Measurements from ENCODE around the gene FAM161B.
"Not testable (repeated sequence)": the region's sequence is repeated elsewhere in the genome, so short reads cannot be mapped to it uniquely, and the experiment has no call there.

Gene FAM161B, protein sequence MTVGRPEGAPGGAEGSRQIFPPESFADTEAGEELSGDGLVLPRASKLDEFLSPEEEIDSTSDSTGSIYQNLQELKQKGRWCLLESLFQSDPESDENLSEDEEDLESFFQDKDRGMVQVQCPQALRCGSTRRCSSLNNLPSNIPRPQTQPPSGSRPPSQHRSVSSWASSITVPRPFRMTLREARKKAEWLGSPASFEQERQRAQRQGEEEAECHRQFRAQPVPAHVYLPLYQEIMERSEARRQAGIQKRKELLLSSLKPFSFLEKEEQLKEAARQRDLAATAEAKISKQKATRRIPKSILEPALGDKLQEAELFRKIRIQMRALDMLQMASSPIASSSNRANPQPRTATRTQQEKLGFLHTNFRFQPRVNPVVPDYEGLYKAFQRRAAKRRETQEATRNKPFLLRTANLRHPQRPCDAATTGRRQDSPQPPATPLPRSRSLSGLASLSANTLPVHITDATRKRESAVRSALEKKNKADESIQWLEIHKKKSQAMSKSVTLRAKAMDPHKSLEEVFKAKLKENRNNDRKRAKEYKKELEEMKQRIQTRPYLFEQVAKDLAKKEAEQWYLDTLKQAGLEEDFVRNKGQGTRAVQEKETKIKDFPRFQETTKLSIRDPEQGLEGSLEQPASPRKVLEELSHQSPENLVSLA

DNA sequence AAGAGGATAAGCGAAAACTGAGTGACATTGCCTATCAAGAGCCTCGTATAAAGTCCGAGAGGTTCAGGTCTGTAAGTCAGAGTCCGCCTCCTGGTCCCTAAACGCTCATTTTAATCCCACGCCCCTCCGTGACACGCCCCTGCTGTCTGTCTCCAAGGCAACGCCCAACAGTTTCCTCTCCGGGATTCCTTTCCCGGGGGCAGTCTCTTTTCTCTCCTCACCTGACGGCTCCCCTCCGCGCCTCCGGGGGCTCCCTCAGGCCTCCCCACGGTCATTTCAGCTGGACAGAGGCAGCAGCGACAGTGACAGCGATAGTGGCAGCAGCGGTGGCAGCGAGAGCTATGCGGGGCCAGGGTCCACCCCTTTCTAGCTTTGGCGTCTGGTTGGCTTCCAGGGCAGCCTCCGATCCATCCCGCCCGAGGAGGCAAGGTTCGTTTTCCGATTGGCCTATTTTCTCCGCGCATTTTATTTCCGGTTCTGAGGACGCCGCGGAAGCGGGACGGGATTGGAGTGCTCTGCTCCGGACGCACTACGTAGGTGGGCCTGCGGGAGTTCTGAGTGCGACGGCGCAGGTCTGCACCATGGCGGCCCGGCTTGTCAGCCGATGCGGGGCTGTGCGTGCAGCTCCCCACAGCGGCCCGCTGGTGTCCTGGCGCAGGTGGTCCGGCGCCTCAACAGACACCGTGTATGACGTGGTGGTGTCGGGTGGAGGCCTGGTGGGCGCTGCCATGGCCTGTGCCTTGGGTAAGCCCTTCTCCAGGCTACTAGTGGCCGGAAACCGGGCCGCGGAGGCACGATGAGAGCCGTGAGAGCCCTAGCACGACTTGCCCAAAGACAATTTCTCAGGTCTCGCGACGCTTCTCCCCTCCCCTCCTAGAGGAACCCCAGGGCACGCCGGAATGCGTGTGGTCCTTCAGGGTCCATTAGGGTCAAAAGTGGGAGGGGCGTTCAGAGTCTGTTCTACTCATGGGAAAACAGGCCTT lies at the start of gene FAM161B, which contains the start of gene COQ6:
FAM161B (minus strand) TSS at position 343 of the 983 bp plus-strand sequence; CDS start at position 275, 68 bp downstream.
COQ6 (plus strand) TSS at position 551 of the 983 bp plus-strand sequence; CDS start at position 582, 31 bp downstream.
- peak; percentile 93 for DNase-seq (ENCODE audit: low spot score)

DNA sequence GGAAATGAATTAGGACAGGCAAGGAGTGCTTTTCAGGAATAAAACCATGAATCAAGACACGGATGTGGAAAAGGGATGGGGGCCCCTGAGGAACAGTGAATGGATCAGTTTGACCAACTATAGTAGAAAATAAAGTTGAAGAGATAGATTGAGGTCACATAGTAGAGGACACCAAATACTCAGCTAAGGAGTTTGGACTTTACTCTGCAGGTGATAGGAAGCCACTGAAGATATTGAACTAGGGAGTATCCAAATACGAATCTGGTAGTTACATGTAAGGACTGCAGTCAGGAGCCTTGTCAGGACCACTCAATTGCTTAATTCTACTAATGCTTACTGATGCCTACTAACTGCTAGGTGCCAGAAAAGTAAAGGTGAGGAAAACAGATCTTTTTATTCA lies 48.8 kb upstream of the FAM161B start:
- DNase-seq (ENCODE audit: low spot score): no peak

DNA sequence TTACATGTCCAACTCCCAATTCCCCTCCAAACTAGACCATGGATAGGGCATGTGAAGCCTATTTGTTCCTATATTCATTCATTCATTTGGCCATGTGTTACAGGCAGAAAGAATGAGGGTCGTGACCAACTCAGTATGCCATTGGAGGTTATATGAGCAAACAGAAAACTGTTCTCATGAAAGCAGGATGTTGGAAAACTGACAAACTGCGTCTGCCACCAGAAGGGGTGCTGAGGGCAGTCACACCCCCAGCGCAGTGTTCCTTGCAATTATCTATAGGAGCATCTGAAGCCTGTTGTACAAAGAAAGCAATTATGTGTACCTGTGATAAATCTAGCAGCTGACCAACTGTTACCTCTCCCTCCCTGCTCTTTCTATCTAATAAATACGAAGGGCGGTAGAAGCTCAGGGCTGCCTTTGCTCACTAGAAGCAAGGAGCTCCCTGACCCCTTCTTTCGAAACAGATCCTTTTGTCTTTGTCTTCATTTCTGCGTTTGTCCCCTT lies 48.1 kb upstream of the FAM161B start:
- no peak for DNase-seq (ENCODE audit: low spot score)

DNA sequence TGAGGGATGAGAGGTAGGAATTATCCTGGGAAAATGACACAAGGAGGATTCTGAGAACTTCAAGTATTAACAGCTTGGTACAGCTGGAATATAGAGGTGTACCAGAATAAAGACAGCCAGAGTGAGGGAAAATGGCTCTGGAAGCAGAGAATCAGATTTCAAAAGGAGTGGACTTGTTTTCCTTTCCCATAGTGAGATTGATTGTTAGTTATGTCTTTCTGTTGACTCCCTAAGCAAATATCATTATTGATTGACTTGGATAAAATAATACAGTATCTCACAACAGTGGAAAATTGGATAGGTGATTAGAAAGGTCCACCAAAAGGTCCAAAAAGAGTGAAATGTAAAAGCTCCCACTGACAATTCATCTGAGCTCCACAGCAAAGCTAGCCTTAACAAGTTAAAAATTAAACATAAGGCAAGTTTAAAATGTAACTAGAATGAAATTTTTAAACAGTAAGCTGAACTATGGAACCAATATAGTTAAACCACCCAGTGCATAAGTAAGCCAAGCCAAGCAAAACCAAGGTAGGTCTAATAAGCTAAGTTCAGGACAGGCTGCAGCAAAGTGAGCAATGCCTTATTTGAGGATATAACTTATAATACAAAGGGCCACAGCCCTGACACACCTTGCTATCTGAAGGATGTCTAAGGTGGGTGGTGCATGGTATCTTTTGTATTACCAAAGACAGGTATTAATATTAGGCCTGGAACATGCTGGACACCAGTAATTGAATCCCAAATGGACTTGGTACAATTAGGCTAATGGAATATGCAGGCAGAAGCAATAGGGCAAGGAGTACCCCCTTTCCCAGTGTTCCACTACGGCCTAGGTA lies 47.4 kb upstream of the FAM161B start:
- DNase-seq (ENCODE audit: low spot score): no peak

DNA sequence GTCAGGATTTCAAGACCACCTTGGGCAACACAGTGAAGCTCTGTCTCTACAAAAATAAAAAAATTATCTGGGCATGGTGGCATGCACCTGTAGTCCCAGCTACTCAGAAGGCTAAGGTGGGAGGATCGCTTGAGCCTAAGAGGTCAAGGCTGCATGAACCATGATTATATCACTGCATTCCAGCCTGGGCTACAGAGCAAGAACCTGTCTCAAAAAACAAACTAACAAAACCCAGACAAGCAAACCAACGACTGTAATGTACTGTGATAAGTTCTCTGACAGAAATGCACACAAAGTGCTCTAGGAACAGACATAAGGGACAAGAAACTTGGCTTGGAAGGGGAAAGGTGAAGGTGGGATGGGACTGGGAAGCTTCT lies 46.8 kb upstream of the FAM161B start:
- no peak for DNase-seq (ENCODE audit: low spot score)

DNA sequence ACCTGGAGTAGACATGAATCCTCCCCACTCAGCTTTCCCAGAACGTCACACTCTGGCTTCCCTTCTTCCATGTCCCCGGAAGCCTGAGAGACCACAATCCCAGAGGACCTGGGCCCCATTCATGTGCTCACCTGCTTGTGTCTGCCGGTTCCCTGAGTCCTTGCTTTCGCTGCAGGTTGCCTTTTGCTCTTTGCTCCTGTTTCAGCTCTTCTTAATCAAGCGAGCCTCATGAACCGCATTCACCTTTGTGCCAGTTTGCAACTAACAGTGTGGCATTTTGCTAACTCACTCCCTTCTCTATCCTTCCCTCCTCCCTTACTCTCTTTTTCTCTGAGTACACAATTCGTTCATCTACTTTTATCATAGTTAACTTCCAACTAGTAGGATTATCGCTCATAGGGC lies 46.1 kb upstream of the FAM161B start:
- no peak for DNase-seq (ENCODE audit: low spot score)

DNA sequence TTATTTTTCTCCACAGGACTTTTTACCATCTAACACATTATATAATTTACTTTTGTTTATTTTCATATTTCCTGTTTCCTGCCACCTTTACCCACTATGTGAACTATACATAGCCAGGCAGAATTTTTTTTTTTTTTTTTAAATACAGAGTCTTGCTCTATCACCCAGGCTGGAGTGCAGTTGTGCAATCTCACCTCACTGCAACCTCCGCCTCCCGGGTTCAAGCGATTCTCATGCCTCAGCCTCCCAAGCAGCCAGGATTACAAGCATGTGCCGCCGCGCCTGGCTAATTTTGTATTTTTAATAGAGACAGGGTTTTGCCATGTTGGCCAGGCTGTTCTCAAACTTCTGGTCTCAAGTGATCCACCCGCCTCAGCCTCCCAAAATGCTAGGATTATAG lies 45.0 kb upstream of the FAM161B start:
- DNase-seq (ENCODE audit: low spot score): not testable (repeated sequence)

DNA sequence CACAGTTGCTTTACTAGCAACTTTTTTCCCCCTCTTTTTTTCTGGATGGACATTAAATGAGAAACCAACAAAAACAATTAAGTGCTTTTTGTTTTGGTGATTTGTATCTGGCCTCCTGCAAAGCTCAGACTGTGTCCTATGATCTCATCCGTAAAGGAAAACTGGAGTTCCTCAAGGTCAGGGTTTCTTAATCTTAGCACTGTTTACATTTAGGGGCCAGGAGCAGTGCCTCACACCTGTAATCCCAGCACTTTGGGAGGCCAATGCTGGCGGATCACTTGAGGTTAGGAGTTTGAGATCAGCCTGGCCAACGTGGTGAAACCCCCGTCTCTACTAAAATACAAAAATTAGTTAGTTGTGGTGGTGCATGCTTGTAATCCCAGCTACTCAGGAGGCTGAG lies 41.2 kb upstream of the FAM161B start:
- DNase-seq (ENCODE audit: low spot score): no peak

DNA sequence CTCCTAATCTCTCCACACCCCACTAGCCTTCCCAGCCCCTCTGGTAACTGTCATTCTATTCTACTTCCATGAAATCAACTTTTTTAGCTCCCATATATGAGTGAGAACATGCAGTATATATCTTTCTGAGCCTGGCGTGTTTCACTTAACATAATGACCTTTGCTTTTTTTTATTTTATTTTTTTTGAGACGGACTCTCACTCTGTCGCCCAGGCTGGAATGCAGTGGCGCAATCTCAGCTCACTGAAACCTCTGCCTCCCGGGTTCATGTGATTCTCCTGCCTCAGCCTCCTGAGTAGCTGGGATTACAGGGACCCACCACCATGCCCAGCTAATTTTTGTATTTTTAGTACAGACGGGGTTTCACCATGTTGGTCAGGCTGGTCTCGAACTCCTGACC lies 38.8 kb upstream of the FAM161B start:
- DNase-seq (ENCODE audit: low spot score): not testable (repeated sequence)

DNA sequence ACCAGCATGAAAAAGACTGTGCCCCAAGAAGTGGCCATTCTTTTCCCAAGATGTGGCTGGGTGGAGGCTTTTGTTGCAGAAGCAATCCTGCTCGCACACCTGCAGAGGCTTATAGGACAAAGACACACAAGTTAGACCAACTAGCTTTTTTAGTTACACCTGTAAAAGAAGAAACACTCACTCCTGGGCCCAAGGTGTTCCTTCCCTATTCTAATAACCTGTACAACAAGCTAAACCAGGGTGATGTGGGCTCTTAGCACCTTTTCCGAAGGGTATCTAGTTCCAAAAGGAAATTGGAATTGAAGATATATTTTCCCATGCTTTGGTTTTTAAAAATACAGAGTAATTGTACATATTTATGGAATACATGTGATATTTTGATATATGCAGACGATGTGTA lies 38.2 kb upstream of the FAM161B start:
- no peak for DNase-seq (ENCODE audit: low spot score)

DNA sequence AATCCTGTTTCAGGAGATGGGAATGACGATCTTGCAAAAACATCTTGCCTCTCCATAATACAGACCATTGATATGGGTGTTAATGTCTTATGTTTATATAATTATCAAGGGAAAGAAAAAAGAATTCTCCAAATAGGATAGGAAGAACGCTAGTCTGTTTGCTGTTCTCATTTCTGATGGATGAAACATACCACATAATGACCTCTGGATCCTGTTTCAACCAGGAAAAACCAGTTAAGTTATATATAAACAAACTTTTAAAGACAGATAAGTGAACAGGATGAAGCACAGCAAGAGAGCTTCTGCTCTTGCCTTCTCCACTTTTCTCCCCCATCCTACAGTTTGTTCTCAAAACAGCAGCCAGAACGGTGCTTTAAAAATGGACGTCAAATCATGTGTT lies 28.0 kb upstream of the FAM161B start:
- DNase-seq (ENCODE audit: low spot score): no peak

DNA sequence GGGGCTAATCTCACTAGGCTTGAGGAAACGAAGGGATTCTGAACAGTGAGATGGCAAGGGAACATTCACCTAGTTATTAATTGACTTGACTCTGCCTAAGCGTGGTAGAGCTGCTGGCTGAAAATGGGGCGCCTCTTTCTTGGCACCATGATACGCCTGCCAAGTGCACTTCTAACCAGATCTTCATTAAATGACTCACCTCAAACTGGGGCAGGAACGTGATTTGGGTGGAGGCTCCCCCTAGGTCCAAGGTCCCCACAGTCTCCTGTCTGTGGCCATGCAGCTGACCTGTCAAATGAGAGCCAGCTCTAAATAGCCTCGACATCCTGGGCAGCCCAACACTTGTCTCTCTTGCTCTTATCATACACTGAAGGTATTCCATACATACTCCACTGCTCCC lies 26.2 kb upstream of the FAM161B start:
- DNase-seq (ENCODE audit: low spot score): no peak

DNA sequence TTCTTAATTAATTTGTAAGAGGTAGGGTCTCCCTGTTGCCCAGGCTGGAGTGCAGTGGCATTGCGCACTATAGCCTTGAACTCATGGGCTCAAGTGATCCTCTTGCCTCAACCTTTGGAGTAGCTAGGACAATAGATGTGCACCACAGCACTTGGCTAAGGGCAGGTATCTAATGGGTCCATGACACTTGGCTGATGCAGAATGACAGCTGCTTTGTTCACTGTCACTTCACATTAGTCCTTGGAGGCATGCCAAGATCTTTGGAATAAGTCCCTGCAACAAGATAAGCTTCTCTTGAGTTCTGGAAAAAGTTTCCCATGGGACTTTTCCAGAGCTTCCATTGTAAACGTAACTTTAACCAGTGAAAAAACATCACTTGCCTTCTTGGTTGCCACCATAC lies 23.6 kb upstream of the FAM161B start:
- no peak for DNase-seq (ENCODE audit: low spot score)

DNA sequence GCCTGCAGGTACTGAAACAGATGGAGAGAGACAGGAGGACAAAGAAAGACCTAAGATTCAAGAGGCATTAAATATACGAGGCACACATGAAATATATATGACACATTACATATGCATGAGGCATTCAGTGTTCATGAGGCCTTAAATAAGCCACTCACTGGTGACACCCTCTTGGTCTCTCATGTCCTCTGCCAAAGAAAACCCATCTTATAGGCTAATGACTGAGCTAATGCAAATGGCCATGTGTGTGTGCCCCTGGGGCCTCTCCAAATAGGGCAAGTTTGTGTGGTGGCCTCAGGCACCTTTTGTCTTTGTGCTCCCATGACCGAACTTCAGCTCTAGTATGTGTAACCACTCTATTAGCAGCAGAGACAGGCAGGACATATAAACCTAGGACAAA lies 19.0 kb upstream of the FAM161B start:
- DNase-seq (ENCODE audit: low spot score): no peak

DNA sequence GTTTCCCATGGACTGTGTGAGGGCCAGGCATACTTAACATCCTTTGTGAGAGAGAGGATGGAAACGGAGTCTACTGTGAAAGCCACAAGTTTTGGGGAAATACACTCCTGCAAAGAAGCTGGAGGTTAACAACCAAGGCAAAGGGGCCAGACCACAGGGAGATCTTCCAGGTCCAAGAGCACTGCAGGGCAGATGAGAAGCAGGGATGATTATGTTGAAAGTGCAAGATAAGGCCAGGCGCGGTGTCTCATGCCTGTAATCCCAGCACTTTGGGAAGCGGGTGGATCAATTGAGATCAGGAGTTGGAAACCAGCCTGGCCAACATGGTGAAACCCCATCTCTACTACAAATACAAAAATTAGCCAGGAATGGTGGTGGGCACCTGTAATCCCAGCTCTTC lies 15.3 kb upstream of the FAM161B start:
- no peak for DNase-seq (ENCODE audit: low spot score)

DNA sequence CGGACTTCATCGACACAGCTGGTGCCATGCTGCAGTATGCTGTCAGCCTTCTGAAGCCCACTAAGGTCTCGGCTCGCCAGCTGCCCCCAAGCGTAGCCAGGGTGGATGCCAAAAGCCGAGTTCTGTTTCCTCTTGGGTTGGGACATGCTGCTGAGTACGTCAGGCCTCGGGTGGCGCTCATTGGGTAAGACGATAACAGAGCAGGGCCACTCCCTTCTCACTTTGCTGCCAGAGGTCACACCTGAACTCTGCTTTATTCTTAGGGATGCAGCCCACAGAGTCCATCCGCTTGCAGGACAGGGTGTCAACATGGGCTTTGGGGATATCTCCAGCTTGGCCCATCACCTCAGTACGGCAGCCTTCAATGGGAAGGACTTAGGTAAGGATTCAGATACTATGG lies 11.3 kb upstream of the FAM161B start:
- DNase-seq (ENCODE audit: low spot score): no peak

DNA sequence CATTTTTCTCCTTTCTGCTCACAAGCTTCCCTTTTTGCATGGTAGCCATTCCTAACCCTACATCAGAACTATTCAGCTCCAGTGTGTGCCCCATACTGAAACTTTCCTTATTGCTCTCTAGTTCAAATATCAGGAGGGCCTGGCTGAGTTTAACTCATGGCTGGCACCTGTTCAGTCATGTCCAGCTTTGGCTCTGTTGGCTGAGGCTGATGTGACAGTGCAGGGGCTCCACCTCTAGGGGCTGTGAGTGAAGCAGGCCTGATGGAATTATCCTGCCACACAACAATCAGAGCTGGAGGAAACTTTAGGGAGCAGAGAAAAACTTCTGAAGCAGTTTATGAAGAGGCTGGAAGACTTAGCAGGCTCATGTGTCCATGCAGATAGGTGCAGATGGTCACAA lies 8.7 kb upstream of the FAM161B start:
- DNase-seq (ENCODE audit: low spot score): no peak

DNA sequence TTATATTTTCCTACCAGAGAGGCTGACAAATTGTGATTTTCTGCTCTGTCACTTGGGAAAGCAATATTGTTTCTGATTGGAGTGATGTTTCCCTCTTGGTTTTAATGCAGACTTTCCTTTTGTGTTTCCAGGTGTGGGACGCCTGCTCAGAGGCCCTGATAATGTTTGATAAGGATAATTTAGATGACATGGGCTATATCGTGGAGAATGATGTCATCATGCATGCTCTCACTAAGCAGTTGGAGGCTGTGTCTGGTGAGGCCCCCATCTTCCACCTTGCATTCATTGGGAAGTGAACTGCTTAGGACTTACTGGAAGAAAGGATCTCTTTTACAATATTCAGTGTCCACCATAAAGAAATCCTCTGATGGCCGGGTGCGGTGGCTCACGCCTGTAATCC lies 5.8 kb upstream of the FAM161B start:
- DNase-seq (ENCODE audit: low spot score): no peak

DNA sequence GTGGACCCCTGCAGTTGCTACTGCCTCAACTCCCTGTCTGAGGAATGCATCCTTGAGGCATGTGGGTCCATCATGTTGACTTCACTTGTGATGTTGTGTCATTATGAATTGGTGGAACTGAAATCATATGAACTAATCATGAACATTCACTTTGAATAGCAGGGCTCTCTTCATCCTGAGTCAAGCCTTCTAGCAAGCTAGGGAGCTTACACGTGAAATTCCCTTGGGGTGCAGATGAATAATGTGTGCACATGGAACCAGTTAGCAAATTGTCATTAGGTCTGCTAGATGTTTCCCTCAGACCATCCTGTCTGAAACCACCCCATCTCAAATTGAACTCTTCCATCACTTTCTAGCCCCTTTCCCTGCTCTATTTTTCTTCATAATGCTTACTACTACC lies 3.8 kb upstream of the FAM161B start:
- DNase-seq (ENCODE audit: low spot score): no peak

DNA sequence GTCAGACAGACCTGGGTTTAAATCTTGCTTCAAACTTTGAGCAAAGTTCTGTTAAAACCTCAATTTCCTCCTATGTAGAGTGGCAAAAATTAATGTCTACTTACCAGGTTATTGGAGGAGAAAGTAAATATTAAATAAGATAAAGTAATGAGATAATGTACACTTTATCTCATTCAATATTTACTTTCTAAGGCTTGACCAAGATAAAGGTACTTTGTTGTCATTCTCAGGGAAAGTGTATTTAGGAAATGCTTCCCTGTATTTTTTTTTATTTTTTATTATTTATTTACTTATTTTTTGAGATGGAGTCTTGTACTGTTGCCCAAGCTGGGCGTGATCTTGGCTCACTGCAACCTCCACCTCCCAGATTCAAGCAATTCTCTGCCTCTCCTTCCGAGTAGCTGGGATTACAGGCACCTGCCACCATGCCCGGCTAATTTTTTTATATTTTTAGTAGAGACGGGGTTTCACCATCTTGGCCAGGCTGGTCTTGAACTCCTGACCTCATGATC lies 4.7 kb downstream of the FAM161B start:
- DNase-seq (ENCODE audit: low spot score): no peak

All from D341Med (cell line).